GM12878 (cell line): ENCODE results near the gene MLLT3. TPM values are rescaled to one million over a fixed set of nuclear protein-coding genes. Genes with fewer than 3 reads are reported as not detected.

Experiments
- ATAC-seq: fragments of 200-7000 bp; cut with Tn5 transposase; 3 replicates; pipeline ENCODE4 v1.9.1; 2020; ENCODE audit warnings: mild to moderate bottlenecking, moderate library complexity
- BruUV-seq: library from RNA; stranded (reverse); fragments of 400-500 nt; replicated peaks from 2 replicates; lab custom pipeline; 2021; lab: Mats Ljungman, UMichigan
- CTCF ChIA-PET: fragments of 300-600 bp; sonication (Branson Sonifier 250); formaldehyde crosslinking; extraction: SDS; loops from one replicate; lab custom pipeline; 2021; ENCODE audit warnings: inconsistent platforms; lab: Yijun Ruan, JAX
- POLR2A ChIA-PET: fragments of 350-600 bp; formaldehyde crosslinking; extraction: SDS; loops from one replicate; lab custom pipeline; 2021; ENCODE audit warnings: inconsistent platforms; lab: Charles Lee
- RAD21 ChIA-PET: fragments of 300-600 bp; sonication (Branson Sonifier 250); formaldehyde crosslinking; loops from one replicate; lab custom pipeline; 2023; ENCODE audit warnings: antibody characterized with exemption; ENCODE audit not compliant: unreplicated experiment; lab: Charles Lee
- SMC1A ChIA-PET: fragments of 300-600 bp; sonication (Branson Sonifier 250); formaldehyde crosslinking; loops from one replicate; lab custom pipeline; 2023; ENCODE audit not compliant: unreplicated experiment, uncharacterized antibody; lab: Charles Lee
- DNase-seq: peaks from one replicate; pipeline ENCODE4 v3.0.0-alpha.2; 2011; ENCODE audit warnings: low read depth, low spot score
- FAIRE-seq: peaks from 3 replicates; lab custom pipeline; 2011; peaks lifted over from hg19 to GRCh38; lab: Jason Lieb, UNC
- H2AFZ ChIP-seq: 2 replicates; pipeline ENCODE4 v1.6.0; 2011; ENCODE audit warnings: low read depth, low read length, control low read depth; ENCODE audit not compliant: control insufficient read depth
- H3K27ac ChIP-seq: 2 replicates; pipeline ENCODE4 v1.5.1; 2011; ENCODE audit warnings: control low read depth; ENCODE audit not compliant: control insufficient read depth, insufficient read depth
- H3K27me3 ChIP-seq, 2 experiments: replicated peaks in 1 of 2; 2 replicates each; pipeline versions ENCODE4 v1.6.0 to v1.6.1; 2011; ENCODE audit warnings: low read length in 1 of 2; ENCODE audit not compliant: control insufficient read depth in 2 of 2, insufficient read depth in 2 of 2
- H3K36me3 ChIP-seq, 2 experiments: 2 replicates each; pipeline ENCODE4 v1.5.1; 2011; ENCODE audit warnings: low read length in 1 of 2; ENCODE audit not compliant: control insufficient read depth in 2 of 2, insufficient read depth in 2 of 2
- H3K4me1 ChIP-seq: 2 replicates; pipeline ENCODE4 v1.6.1; 2011; ENCODE audit warnings: mild to moderate bottlenecking, low read length, moderate library complexity, mixed read lengths; ENCODE audit not compliant: control insufficient read depth, insufficient read depth
- H3K4me2 ChIP-seq: 2 replicates; pipeline ENCODE4 v1.6.0; 2011; ENCODE audit warnings: control low read depth; ENCODE audit not compliant: control insufficient read depth, insufficient read depth
- H3K4me3 ChIP-seq: fragments of 200-600 bp; sonication (generic); 2 replicates; pipeline ENCODE4 v1.5.1; 2016
- H3K79me2 ChIP-seq: 2 replicates; pipeline ENCODE4 v1.6.0; 2011; ENCODE audit warnings: low read length; ENCODE audit not compliant: control insufficient read depth, insufficient read depth
- H3K9ac ChIP-seq: 2 replicates; pipeline ENCODE4 v1.8.0; 2011; ENCODE audit warnings: low read length, control low read depth, mixed read lengths; ENCODE audit not compliant: control insufficient read depth, insufficient read depth
- H3K9me3 ChIP-seq: replicated peaks from 3 replicates; pipeline ENCODE4 v1.5.1; 2011; ENCODE audit warnings: mild to moderate bottlenecking, low read length; ENCODE audit not compliant: control insufficient read depth, insufficient read depth
- H4K20me1 ChIP-seq: 2 replicates; pipeline ENCODE4 v1.6.0; 2011; ENCODE audit not compliant: control insufficient read depth, insufficient read depth
- CUX1 ChIP-seq: IDR thresholded peaks from 2 replicates; pipeline ENCODE4 v1.6.1; 2012; ENCODE audit warnings: improper control_type of control experiment, low read depth, low read length; ENCODE audit not compliant: insufficient replicate concordance
- GATAD2B ChIP-seq: fragments of 450-650 bp; conservative IDR thresholded peaks from 2 replicates; pipeline ENCODE4 v1.6.1; 2017; ENCODE audit warnings: low read depth, mild to moderate bottlenecking, moderate library complexity
- IKZF2 ChIP-seq, 2 experiments: fragments of 450-650 bp; IDR thresholded peaks; 2 replicates each; pipeline ENCODE4 v1.6.1; 2017; ENCODE audit warnings: mild to moderate bottlenecking in 2 of 2, moderate library complexity in 2 of 2
- SIN3A ChIP-seq: IDR thresholded peaks from 2 replicates; pipeline ENCODE4 v1.6.1; 2012; ENCODE audit warnings: low read depth, low read length, improper control_type of control experiment
- SKIL ChIP-seq: fragments of 450-650 bp; IDR thresholded peaks from 2 replicates; pipeline ENCODE4 v1.6.1; 2017; ENCODE audit warnings: mild to moderate bottlenecking, low read depth, inconsistent platforms; ENCODE audit not compliant: poor library complexity, severe bottlenecking
- SMC3 ChIP-seq: IDR thresholded peaks from 2 replicates; pipeline ENCODE4 v1.6.1; 2011; ENCODE audit warnings: low read length, improper control_type of control experiment, borderline replicate concordance
- STAT1 ChIP-seq: fragments of 450-650 bp; conservative IDR thresholded peaks from 2 replicates; pipeline ENCODE4 v1.6.1; 2014; ENCODE audit warnings: antibody characterized with exemption, mild to moderate bottlenecking
- USF2 ChIP-seq: IDR thresholded peaks from 2 replicates; pipeline ENCODE4 v1.6.1; 2011; ENCODE audit warnings: low read depth, low read length, improper control_type of control experiment, borderline replicate concordance
- WRNIP1 ChIP-seq: IDR thresholded peaks from 2 replicates; pipeline ENCODE4 v1.6.1; 2011; ENCODE audit warnings: low read depth, low read length, improper control_type of control experiment, borderline replicate concordance
- ZBTB11 ChIP-seq: fragments of 450-650 bp; formaldehyde crosslinking; IDR thresholded peaks from 2 replicates; pipeline ENCODE4 v1.5.0; 2022; ENCODE audit warnings: mild to moderate bottlenecking, missing genetic modification characterization
- WGBS: methylation state at CpG from one replicate; pipeline ENCODE4 v1.1.6; 2016; ENCODE audit warnings: low lambda C conversion rate; ENCODE audit not compliant: insufficient replicate concordance, insufficient coverage; ENCODE audit errors: missing lambda C conversion rate; 5-methylcytosine and 5-hydroxymethylcytosine counted together
- in situ Hi-C: fragments of 300-500 bp; cut with MboI; formaldehyde crosslinking; loops from 9 replicates; pipeline ENCODE4 v1.14.3; 2018; ENCODE audit warnings: mixed read lengths
- intact Hi-C: fragments of 100-400 bp; cut with micrococcal nuclease; formaldehyde crosslinking; loops from one replicate; pipeline ENCODE4 v1.14.2; 2022; ENCODE audit not compliant: unreplicated experiment
- polyA plus RNA-seq, 11 experiments: library from polyadenylated mRNA; depleted of rRNA in 4 of 11; unstranded in 6 of 11; stranded (reverse) in 5 of 11; fragments of >200 nt; fragmentation: Nextera tagmentation in 4 of 11; fragmentation: Illumina TruSeq in 1 of 11; extraction: Ambion mirVana in 4 of 11; extraction: Trizol in 1 of 11; gene quantifications; 1 replicate in 1 of 11; 2 replicates in 10 of 11; pipeline versions ENCODE4 v1.2.1 to v1.2.3, GENCODE V29; 2011 to 2016; ENCODE audit warnings: inconsistent platforms in 2 of 11, missing spikeins in 2 of 11, low read depth in 1 of 11
- total RNA-seq, 4 experiments: library from RNA; depleted of rRNA in 3 of 4; stranded (reverse); fragments of >200 nt in 3 of 4; fragmentation: Illumina TruSeq in 1 of 4; extraction: Trizol in 1 of 4; gene quantifications; 2 replicates each; pipeline versions ENCODE4 v1.2.1 to v1.2.3, GENCODE V29; 2013 to 2021

MLLT3 gene
- total and polyA plus RNA-seq, 10 of the 15 experiments (the other 5 are each of a cell fraction or from before 2014, with no cell fraction given), result 17.7 to 72.3 (median 35.6) TPM

- Histone ChIP-seq H3K9ac (peak overlapping the region; percentile 81), H3K27me3 (no peaks in the 10 kb centered on the region), H2AFZ (peak overlapping the region; percentile 87), H3K4me2 (peak overlapping the region; percentile 99), H4K20me1 (no peaks in the 10 kb centered on the region), H3K36me3 (no peaks in the 10 kb centered on the region; a peak in 1 of 4 replicates), H3K4me3 (peak overlapping the region; percentile 87), H3K27ac (peak overlapping the region; percentile 80), H3K9me3 (no peaks in the 10 kb centered on the region), H3K79me2 (peaks cover 34% of the 10 kb centered on the region), H3K4me1 (no peaks in the 10 kb centered on the region)
- in situ Hi-C loops (no loop called here), intact Hi-C loops (loop anchor here (1.0 to 5.0 kb wide), 13 partner anchors 17 to 697 kb away; partner anchors contain the start of gene FOCAD)
- ChIA-PET POLR2A (interaction anchor here (1.3 to 7.4 kb wide), 4 partner anchors 16 to 60 kb away, joined by 5 to 87 read pairs (median 18); partner anchors contain the start of gene FOCAD), RAD21 (interaction anchor here (0.9 to 8.1 kb wide), 22 partner anchors 14 to 487 kb away, joined by 3 to 194 read pairs (median 6); partner anchors contain the start of gene FOCAD), SMC1A (interaction anchor here (0.6 to 8.3 kb wide), 32 partner anchors 10 to 488 kb away, joined by 3 to 232 read pairs (median 6); partner anchors contain the start of gene FOCAD), CTCF (interaction anchor here (0.6 to 7.8 kb wide), 19 partner anchors 12 to 696 kb away, joined by 3 to 114 read pairs (median 9); no protein-coding TSS in a partner anchor)
- 0% methylated on average over 7 of the region's 7 CpGs for WGBS
- no peak for DNase-seq
- ATAC-seq, result no peak
- no peak for FAIRE-seq
- BruUV-seq, result no TSS peak
- TF ChIP-seq STAT1, result no peak
- no peak for TF ChIP-seq SMC3
- TF ChIP-seq IKZF2 (IDR thresholded peaks at IDR 0.05), result peak; percentile 82 to 89
- no peak for TF ChIP-seq CUX1
- TF ChIP-seq SKIL, result no peak
- TF ChIP-seq GATAD2B, result peak; percentile 16; the same call in 1 of the 2 replicates
- no peak for TF ChIP-seq WRNIP1
- no peak for TF ChIP-seq ZBTB11 (CRISPR knock-in tag)
- TF ChIP-seq USF2, result no peak
- 0 out of 2 replicates have a peak, but pooled peaks have one; percentile 44 for TF ChIP-seq SIN3A
These were observed 1.4 kb upstream of the MLLT3 start for GRCh38 chr9:20623748-20624124.
